ENCODE data around the gene THOC3.
"Not testable (repeated sequence)": the region's sequence is repeated elsewhere in the genome, so short reads cannot be mapped to it uniquely, and the experiment has no call there.

Gene THOC3

DNA sequence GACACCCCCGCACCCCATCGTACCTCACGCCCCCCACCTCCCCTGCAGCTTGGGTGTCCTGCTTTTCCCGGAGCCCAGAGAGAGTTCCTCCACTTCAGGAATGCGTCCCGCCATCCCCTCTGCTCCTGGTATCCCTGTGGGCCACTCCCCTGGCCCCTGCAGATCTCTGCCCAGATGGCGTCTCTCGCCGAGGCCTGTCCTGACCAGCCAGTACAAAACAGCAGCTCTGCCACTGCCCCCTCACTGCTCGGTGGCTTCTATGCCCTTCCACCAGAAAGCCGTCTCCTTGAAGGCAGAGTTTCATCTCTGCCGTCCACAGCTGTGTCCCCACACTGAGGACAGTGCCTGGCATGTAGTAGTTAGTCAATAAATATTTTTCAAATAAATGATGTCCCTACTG lies 58.0 kb downstream of the THOC3 start:
- DNase-seq (ENCODE audit: low read depth in 2 of 2): not testable (repeated sequence)

More for the DNA sequence above, 58.0 kb downstream of the THOC3 start:
- H3K4me3 ChIP-seq (replicated peaks in 1 of 2; ENCODE audit: low read depth in 2 of 2, low read length in 2 of 2): not testable (repeated sequence)

Data from cardiac fibroblast (primary cell).